Astrocyte of the cerebellum (primary cell): ENCODE measurements around the gene STK24.

ENCODE experiments used
- DNase-seq: peaks from one replicate; pipeline ENCODE4 v3.0.0-alpha.2; 2011; ENCODE audit warnings: low read depth
- H3K4me3 ChIP-seq: 2 replicates; pipeline ENCODE4 v1.5.1; 2011; ENCODE audit warnings: mild to moderate bottlenecking, low read depth, low read length, moderate library complexity
- in situ Hi-C: cut with HindIII; loops from 2 replicates; pipeline ENCODE4 v1.10.0; 2017; ENCODE audit warnings: low sequenced_read_pairs
- TF ChIP-seq, protein P1 (sequence below): IDR thresholded peaks from 2 replicates; pipeline ENCODE4 v1.5.1; 2012; ENCODE audit warnings: low read length, low read depth, moderate library complexity, mild to moderate bottlenecking; ENCODE audit errors: missing control alignments

Gene STK24

DNA sequence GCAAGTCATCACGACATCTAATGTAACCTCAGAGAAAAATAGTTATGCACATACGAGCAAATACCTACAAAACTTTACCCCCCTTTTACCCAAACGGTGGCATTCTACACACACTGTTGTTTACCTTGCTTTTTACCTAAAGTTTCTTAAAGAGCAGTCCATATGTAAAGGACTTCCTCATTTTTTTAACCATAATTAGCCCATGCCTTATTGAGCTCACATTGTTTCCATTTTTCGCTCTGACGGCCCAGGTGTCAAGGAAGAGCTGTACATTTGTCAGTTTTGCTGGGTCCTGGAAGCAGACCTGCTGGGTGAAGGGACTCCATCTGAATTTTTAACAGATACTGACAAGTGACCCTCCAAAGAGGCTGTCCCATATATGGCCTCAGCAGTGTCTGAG lies 89.4 kb downstream of the STK24 start:
- in situ Hi-C loops, result no loop called here
- no peak for DNase-seq
- TF ChIP-seq, protein P1, sequence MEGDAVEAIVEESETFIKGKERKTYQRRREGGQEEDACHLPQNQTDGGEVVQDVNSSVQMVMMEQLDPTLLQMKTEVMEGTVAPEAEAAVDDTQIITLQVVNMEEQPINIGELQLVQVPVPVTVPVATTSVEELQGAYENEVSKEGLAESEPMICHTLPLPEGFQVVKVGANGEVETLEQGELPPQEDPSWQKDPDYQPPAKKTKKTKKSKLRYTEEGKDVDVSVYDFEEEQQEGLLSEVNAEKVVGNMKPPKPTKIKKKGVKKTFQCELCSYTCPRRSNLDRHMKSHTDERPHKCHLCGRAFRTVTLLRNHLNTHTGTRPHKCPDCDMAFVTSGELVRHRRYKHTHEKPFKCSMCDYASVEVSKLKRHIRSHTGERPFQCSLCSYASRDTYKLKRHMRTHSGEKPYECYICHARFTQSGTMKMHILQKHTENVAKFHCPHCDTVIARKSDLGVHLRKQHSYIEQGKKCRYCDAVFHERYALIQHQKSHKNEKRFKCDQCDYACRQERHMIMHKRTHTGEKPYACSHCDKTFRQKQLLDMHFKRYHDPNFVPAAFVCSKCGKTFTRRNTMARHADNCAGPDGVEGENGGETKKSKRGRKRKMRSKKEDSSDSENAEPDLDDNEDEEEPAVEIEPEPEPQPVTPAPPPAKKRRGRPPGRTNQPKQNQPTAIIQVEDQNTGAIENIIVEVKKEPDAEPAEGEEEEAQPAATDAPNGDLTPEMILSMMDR, result no peak
- no peak overlapping the region for H3K4me3 ChIP-seq

DNA sequence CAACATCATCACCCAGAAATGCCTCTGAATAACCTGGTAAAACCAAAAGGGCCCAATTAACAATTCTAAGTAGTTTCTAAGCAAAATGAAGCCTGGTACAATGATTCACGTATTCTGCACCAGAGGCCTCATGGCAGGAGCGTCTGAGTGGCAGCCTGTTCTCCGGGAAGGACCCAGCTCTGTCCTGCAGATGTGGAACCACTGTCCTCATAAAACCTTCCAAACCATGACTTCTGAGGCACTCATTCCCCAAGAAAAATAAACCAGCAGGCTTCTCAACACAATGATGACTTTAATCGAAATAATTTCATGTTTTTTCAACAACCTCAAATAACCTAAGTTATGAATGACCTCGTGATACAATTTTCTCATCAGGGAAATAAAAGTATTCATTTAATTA lies 89.9 kb downstream of the STK24 start:
- no peak for DNase-seq
- TF ChIP-seq, protein P1, result no peak
- in situ Hi-C loops, result no loop called here

DNA sequence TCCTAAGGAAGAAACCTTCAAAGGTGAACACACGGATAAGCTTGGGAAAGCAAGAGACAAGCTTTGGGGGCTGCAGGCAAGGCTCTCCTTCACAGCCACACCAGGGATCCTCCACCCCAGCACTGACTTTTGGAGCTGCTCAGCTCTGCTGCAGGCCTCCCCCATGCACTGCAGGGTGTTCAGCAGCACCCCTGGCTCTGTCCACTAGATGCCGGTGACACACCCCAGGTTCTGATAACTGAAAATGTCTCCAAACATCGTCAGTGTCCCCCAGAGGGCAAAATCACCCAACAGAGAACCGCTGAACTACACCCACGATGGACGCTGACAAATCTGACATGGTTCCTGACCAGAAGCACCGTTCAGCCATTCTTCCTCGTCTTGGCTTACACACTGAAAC lies 90.5 kb downstream of the STK24 start:
- TF ChIP-seq, protein P1, result no peak
- in situ Hi-C loops, result no loop called here
- no peak for DNase-seq
- H3K4me3 ChIP-seq, result no peak overlapping the region

More for the DNA sequence above, 89.9 kb downstream of the STK24 start:
- H3K4me3 ChIP-seq, result no peak overlapping the region

DNA sequence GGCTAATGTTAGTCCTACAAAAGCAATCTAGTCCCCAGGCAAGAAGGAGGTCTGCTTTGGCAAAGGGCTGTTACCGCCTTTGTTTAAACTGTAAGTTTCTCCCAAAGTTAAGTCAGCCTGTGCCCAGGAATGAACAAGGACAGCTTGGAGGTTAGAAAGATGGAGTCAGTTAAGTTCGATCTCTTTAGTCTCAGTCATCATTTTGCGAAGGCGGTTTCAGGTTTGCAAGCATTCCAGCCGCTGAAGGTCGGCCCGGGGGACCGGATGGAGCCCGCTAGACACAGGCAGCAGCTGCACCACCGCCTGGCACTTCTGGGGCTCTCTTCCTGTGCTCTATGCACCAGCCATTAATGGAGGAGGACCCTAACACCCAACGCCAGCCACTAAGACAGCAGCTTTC lies 91.3 kb downstream of the STK24 start:
- no peak overlapping the region for H3K4me3 ChIP-seq
- in situ Hi-C loops, result no loop called here
- DNase-seq, result no peak
- TF ChIP-seq, protein P1, result no peak

DNA sequence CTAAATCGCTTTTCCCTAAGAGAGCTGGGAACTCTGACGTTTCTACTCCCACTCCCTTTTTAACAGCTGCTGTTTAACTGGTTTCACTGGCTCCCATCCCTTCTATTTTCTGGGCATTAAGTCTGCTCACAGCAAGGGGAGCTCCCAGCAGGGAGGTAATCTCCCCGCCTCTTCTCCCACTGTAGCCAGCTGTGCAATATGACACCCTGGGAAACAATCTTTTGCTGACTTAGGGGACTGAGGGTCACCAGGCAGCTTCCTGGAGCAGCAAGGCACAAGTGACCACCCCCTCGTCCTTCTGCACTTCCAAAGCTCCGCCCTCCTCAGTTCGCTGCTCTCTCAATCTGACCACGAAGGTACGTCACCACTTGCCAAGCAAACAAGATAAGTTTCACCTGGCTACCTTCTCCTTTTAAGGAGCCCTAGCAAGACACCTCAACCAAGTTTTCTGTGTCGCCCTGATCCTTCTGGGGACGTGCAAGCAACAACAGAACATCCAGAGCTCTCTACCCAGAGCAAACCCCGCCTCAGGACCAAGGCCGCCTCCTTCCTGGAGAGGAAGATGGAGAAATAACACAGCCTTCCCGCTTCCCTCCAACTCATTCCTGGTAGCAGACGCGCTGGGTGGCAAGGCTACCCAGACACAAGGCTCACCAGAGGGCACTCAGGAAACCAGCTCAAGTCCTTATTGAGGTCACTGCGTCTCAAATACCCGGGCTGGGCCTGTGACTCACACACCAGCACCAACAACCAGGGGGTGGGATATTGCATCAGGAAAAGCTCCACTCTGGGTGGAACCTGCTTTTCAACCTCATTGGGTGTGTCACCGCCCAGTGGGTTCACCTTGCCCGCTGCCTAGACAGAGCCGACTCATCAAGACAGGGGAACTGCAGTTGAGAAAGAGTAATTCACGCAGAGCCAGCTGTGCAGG lies 92.4 kb downstream of the STK24 start:
- H3K4me3 ChIP-seq, result no peak overlapping the region
- in situ Hi-C loops, result no loop called here
- TF ChIP-seq, protein P1, result no peak
- peak; percentile 65 for DNase-seq

DNA sequence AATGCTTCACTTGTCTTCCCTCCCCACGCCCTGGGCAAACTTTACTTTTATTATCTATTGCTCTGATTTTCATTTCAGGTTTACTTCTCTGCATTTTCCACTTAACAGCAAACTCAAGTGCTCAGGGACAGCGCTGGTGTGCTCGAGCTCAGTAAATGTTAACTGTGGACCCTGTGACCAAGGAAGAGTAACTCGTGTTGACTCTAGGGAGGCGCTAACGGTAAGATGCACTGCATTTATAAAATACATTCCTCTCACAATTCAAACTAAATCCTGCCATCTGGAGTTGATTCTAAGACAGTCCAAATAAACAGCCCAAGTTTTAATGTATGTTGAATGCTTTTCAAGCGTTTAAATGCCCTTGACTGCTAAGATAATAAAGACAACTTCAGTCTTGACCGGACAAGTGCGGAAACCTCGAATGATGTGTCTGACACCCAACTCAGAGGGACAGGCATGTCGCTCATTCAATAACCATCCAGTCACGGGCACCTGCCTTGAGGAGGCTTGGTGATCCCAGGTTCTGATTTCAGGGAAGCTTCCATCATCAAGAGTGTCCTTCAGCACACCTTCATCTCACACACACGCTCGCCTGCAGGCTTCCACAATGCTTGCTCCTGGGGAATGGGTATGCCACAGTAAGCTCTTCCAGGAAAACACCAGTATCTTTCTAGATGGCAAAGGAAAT lies 93.2 kb downstream of the STK24 start:
- in situ Hi-C loops, result no loop called here
- DNase-seq, result no peak
- TF ChIP-seq, protein P1, result no peak
- no peak overlapping the region for H3K4me3 ChIP-seq
